ENCODE data around the gene SMCO2. TPM values are rescaled to one million over a fixed set of nuclear protein-coding genes. Genes with fewer than 3 reads are reported as not detected.
"Not testable (repeated sequence)": the region's sequence is repeated elsewhere in the genome, so short reads cannot be mapped to it uniquely, and the experiment has no call there.

Gene SMCO2
- total and polyA plus RNA-seq, 10 of the 15 experiments (the other 5 are each of a cell fraction or from before 2014, with no cell fraction given), result 0.11 to 2.3 (median 0.67) TPM

DNA sequence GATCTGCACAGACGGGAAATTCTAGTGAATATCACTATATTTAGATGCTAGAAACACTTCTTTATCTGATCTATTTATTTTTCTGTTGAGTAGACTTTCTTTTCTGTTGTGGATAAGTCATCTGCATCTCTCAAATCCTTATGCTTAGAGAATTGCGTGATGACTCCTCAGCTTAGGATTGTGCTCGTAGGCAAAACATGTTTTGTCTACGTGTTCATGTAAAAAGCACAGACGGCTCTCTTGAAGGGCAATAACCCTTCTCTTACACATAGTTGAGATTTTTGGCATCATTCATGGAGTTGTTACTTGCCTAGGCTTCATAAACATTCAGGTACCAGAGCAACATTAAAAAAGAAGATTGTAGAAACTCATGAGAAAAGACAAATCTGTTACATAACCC, 96.1 kb downstream of the SMCO2 start:
- no peaks in the 10 kb centered on the region; the same call in 2 of the 3 replicates for H3K9me3 ChIP-seq (replicated peaks; ENCODE audit: control insufficient read depth, insufficient read depth, low read length)
- ChIA-PET RAD21 (ENCODE audit: unreplicated experiment) (no interaction called here), POLR2A (no interaction called here), CTCF (no interaction called here), SMC1A (ENCODE audit: uncharacterized antibody, unreplicated experiment) (interaction anchor here (1.1 kb wide), 1 partner anchor 12 kb away, joined by 3 read pairs; no protein-coding TSS in a partner anchor)
- in situ Hi-C loops (cut with MboI), result no loop called here
- H3K36me3 ChIP-seq (ENCODE audit: control insufficient read depth in 2 of 2, insufficient read depth in 2 of 2, low read length in 1 of 2), result no peaks in the 10 kb centered on the region
- no peak for DNase-seq (ENCODE audit: low read depth, low spot score)
- peaks cover 15% of the 10 kb centered on the region for H3K4me1 ChIP-seq (ENCODE audit: control insufficient read depth, insufficient read depth, low read length)
- no peak overlapping the region for H2AFZ ChIP-seq (ENCODE audit: control insufficient read depth, low read depth, low read length)
- no peak overlapping the region for H3K27ac ChIP-seq (ENCODE audit: control insufficient read depth, insufficient read depth)
- no peak overlapping the region for H3K9ac ChIP-seq (ENCODE audit: control insufficient read depth, insufficient read depth, low read length)
- no peak overlapping the region for H3K4me2 ChIP-seq (ENCODE audit: control insufficient read depth, insufficient read depth)
- ATAC-seq, result no peak
- H3K4me3 ChIP-seq, result no peak overlapping the region
- no peaks in the 10 kb centered on the region for H4K20me1 ChIP-seq (ENCODE audit: control insufficient read depth, insufficient read depth)
- no TSS peak for BruUV-seq (replicated peaks)
- TF ChIP-seq, protein P1, sequence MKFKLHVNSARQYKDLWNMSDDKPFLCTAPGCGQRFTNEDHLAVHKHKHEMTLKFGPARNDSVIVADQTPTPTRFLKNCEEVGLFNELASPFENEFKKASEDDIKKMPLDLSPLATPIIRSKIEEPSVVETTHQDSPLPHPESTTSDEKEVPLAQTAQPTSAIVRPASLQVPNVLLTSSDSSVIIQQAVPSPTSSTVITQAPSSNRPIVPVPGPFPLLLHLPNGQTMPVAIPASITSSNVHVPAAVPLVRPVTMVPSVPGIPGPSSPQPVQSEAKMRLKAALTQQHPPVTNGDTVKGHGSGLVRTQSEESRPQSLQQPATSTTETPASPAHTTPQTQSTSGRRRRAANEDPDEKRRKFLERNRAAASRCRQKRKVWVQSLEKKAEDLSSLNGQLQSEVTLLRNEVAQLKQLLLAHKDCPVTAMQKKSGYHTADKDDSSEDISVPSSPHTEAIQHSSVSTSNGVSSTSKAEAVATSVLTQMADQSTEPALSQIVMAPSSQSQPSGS (IDR thresholded peaks at IDR 0.05; ENCODE audit: low read length), result no peak
- TF ChIP-seq, protein P2, sequence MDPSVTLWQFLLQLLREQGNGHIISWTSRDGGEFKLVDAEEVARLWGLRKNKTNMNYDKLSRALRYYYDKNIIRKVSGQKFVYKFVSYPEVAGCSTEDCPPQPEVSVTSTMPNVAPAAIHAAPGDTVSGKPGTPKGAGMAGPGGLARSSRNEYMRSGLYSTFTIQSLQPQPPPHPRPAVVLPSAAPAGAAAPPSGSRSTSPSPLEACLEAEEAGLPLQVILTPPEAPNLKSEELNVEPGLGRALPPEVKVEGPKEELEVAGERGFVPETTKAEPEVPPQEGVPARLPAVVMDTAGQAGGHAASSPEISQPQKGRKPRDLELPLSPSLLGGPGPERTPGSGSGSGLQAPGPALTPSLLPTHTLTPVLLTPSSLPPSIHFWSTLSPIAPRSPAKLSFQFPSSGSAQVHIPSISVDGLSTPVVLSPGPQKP (IDR thresholded peaks at IDR 0.05; ENCODE audit: low read depth, low read length), result no peak
- no peak for TF ChIP-seq CREM (IDR thresholded peaks at IDR 0.05; ENCODE audit: low read depth)
- no peak for TF ChIP-seq USF1 (IDR thresholded peaks at IDR 0.05; ENCODE audit: borderline replicate concordance, extremely low read length, insufficient read depth, low read depth, low read length)
- no peak for TF ChIP-seq HCFC1 (IDR thresholded peaks at IDR 0.05; ENCODE audit: low read length)
- TF ChIP-seq CHD1 (IDR thresholded peaks at IDR 0.05; ENCODE audit: low read depth, low read length), result no peak
- 97% methylated on average over 5 of the region's 5 CpGs for WGBS (ENCODE audit: insufficient coverage, insufficient replicate concordance, low lambda C conversion rate, missing lambda C conversion rate)
- no peaks in the 10 kb centered on the region for H3K27me3 ChIP-seq (replicated peaks in 1 of 2; ENCODE audit: control insufficient read depth in 2 of 2, insufficient read depth in 2 of 2, low read length in 1 of 2)
- FAIRE-seq, result no peak
- H3K79me2 ChIP-seq (ENCODE audit: control insufficient read depth, insufficient read depth, low read length), result peaks cover 14% of the 10 kb centered on the region
- intact Hi-C loops (cut with micrococcal nuclease; ENCODE audit: unreplicated experiment), result no loop called here

- CTCF ChIA-PET; ATAC-seq; H3K79me2 ChIP-seq (ENCODE audit: control insufficient read depth, insufficient read depth, low read length); H3K4me3 ChIP-seq; H3K27me3 ChIP-seq (replicated peaks in 1 of 2; ENCODE audit: control insufficient read depth in 2 of 2, insufficient read depth in 2 of 2, low read length in 1 of 2); in situ Hi-C loops (cut with MboI); H3K9me3 ChIP-seq (replicated peaks; ENCODE audit: control insufficient read depth, insufficient read depth, low read length); intact Hi-C loops (cut with micrococcal nuclease; ENCODE audit: unreplicated experiment); H2AFZ ChIP-seq (ENCODE audit: control insufficient read depth, low read depth, low read length); BruUV-seq (replicated peaks); POLR2A ChIA-PET; H3K4me1 ChIP-seq (ENCODE audit: control insufficient read depth, insufficient read depth, low read length); RAD21 ChIA-PET (ENCODE audit: unreplicated experiment); H3K27ac ChIP-seq (ENCODE audit: control insufficient read depth, insufficient read depth); H4K20me1 ChIP-seq (ENCODE audit: control insufficient read depth, insufficient read depth); DNase-seq (ENCODE audit: low read depth, low spot score); H3K36me3 ChIP-seq (ENCODE audit: control insufficient read depth in 2 of 2, insufficient read depth in 2 of 2, low read length in 1 of 2); SMC1A ChIA-PET (ENCODE audit: uncharacterized antibody, unreplicated experiment); FAIRE-seq; H3K4me2 ChIP-seq (ENCODE audit: control insufficient read depth, insufficient read depth); H3K9ac ChIP-seq (ENCODE audit: control insufficient read depth, insufficient read depth, low read length): not testable (repeated sequence)
- WGBS (ENCODE audit: insufficient coverage, insufficient replicate concordance, low lambda C conversion rate, missing lambda C conversion rate), result 100% methylated on average over 1 of the region's 1 CpG
Observed at GRCh38 chr12:27544858-27545257, 98.3 kb downstream of the SMCO2 start.

Data from GM12878 (cell line).